KMS-11 (cell line): ENCODE measurements around the gene RAB31.

Experiments used
- H2AFZ ChIP-seq: fragments of 200-600 bp; sonication (generic); 2 replicates; pipeline ENCODE4 v1.6.1; 2016; ENCODE audit warnings: antibody characterized with exemption, mixed run types, low read depth
- H3K27ac ChIP-seq: fragments of 200-600 bp; sonication (generic); 2 replicates; pipeline ENCODE4 v1.6.1; 2016; ENCODE audit warnings: mild to moderate bottlenecking, mixed run types
- H3K27me3 ChIP-seq: fragments of 200-600 bp; sonication (generic); 2 replicates; pipeline ENCODE4 v1.6.1; 2017; ENCODE audit warnings: mild to moderate bottlenecking, low read depth, mixed run types, moderate library complexity; ENCODE audit not compliant: insufficient read depth
- H3K36me3 ChIP-seq: fragments of 200-600 bp; sonication (generic); 2 replicates; pipeline ENCODE4 v1.6.1; 2017; ENCODE audit warnings: mild to moderate bottlenecking, mixed run types; ENCODE audit not compliant: insufficient read depth
- H3K4me1 ChIP-seq: fragments of 200-600 bp; sonication (generic); 2 replicates; pipeline ENCODE4 v1.6.1; 2016; ENCODE audit warnings: mild to moderate bottlenecking, low read depth, mixed run types; ENCODE audit not compliant: poor library complexity, severe bottlenecking
- H3K4me2 ChIP-seq: fragments of 200-600 bp; sonication (generic); 2 replicates; pipeline ENCODE4 v1.7.0; 2016; ENCODE audit warnings: mild to moderate bottlenecking, mixed run types
- H3K4me3 ChIP-seq: fragments of 200-600 bp; sonication (generic); IDR thresholded peaks from 2 replicates; pipeline ENCODE4 v1.6.1; 2017; ENCODE audit warnings: low read depth, low read length, mixed read lengths; ENCODE audit not compliant: insufficient read depth
- H3K79me2 ChIP-seq: fragments of 200-600 bp; sonication (generic); 2 replicates; pipeline ENCODE4 v1.6.1; 2016; ENCODE audit warnings: low read depth, mixed run types; ENCODE audit not compliant: insufficient read depth
- H3K9ac ChIP-seq: fragments of 200-600 bp; sonication (generic); 2 replicates; pipeline ENCODE4 v1.6.1; 2016; ENCODE audit warnings: mild to moderate bottlenecking, mixed run types
- H4K20me1 ChIP-seq: fragments of 200-600 bp; sonication (generic); 2 replicates; pipeline ENCODE4 v1.6.1; 2016; ENCODE audit warnings: mild to moderate bottlenecking, mixed run types; ENCODE audit not compliant: insufficient read depth
- CTCF ChIP-seq: fragments of 200-600 bp; sonication (generic); conservative IDR thresholded peaks from 2 replicates; pipeline ENCODE4 v1.6.1; 2017; ENCODE audit warnings: low read depth, mild to moderate bottlenecking, antibody characterized with exemption, low read length, moderate library complexity, mixed read lengths

Gene RAB31

GRCh38 chr18:9862686-9863085, 154.6 kb downstream of the RAB31 start:
- Histone ChIP-seq H3K79me2 (no peaks in the 10 kb centered on the region), H4K20me1 (no peaks in the 10 kb centered on the region), H3K27me3 (no peaks in the 10 kb centered on the region), H3K4me3 (no peak overlapping the region), H3K27ac (peak overlapping the region; percentile 81; the same call in 1 of the 2 replicates), H3K9ac (no peak overlapping the region), H3K4me2 (peak overlapping the region; percentile 90), H2AFZ (no peak overlapping the region), H3K4me1 (peaks cover 49% of the 10 kb centered on the region), H3K36me3 (no peaks in the 10 kb centered on the region)
- TF ChIP-seq CTCF: no peak

GRCh38 chr18:9863282-9863681, 155.2 kb downstream of the RAB31 start:
- Histone ChIP-seq H3K4me3 (no peak overlapping the region), H3K9ac (no peak overlapping the region), H2AFZ (no peak overlapping the region), H3K4me1 (peaks cover 51% of the 10 kb centered on the region), H3K79me2 (no peaks in the 10 kb centered on the region), H3K27ac (no peak overlapping the region), H3K36me3 (no peaks in the 10 kb centered on the region), H4K20me1 (no peaks in the 10 kb centered on the region), H3K27me3 (no peaks in the 10 kb centered on the region), H3K4me2 (peak overlapping the region; percentile 90; the same call in 1 of the 2 replicates)
- TF ChIP-seq CTCF: no peak

- no peaks in the 10 kb centered on the region for H3K36me3 ChIP-seq
- H2AFZ ChIP-seq: no peak overlapping the region
- no peak overlapping the region for H3K27ac ChIP-seq
- H3K4me1 ChIP-seq: peaks cover 61% of the 10 kb centered on the region
- no peak for TF ChIP-seq CTCF
- H3K27me3 ChIP-seq: no peaks in the 10 kb centered on the region
- H3K79me2 ChIP-seq: no peaks in the 10 kb centered on the region
- no peak overlapping the region for H3K4me2 ChIP-seq
- no peak overlapping the region for H3K4me3 ChIP-seq
- no peak overlapping the region for H3K9ac ChIP-seq
- H4K20me1 ChIP-seq: no peaks in the 10 kb centered on the region
Observed at GRCh38 chr18:9865764-9866490, 157.8 kb downstream of the RAB31 start.

- Histone ChIP-seq H3K4me3 (no peak overlapping the region), H4K20me1 (no peaks in the 10 kb centered on the region), H3K27ac (no peak overlapping the region), H3K27me3 (no peaks in the 10 kb centered on the region), H3K79me2 (no peaks in the 10 kb centered on the region), H3K4me2 (no peak overlapping the region), H3K36me3 (no peaks in the 10 kb centered on the region), H2AFZ (no peak overlapping the region), H3K9ac (no peak overlapping the region), H3K4me1 (peaks cover 61% of the 10 kb centered on the region)
- no peak for TF ChIP-seq CTCF
Observed at GRCh38 chr18:9866627-9867026, 158.5 kb downstream of the RAB31 start.
